Glutamatergic neuron (in vitro differentiated cells): ENCODE results near the gene NAV2. TPM values are rescaled to one million over a fixed set of nuclear protein-coding genes. Genes with fewer than 3 reads are reported as not detected.

Experiments used
- DNase-seq: peaks from one replicate; pipeline ENCODE4 v3.0.0; 2022
- H3K27ac Mint-ChIP-seq: one replicate; pipeline ENCODE4 v1.8.0; 2020; ENCODE audit warnings: mild to moderate bottlenecking, mixed read lengths, inconsistent platforms; ENCODE audit not compliant: unreplicated experiment
- H3K27me3 Mint-ChIP-seq: one replicate; pipeline ENCODE4 v1.8.0; 2020; ENCODE audit warnings: mild to moderate bottlenecking, moderate library complexity, mixed read lengths, inconsistent platforms; ENCODE audit not compliant: unreplicated experiment
- H3K36me3 Mint-ChIP-seq: one replicate; pipeline ENCODE4 v1.8.0; 2020; ENCODE audit warnings: mild to moderate bottlenecking, mixed read lengths, inconsistent platforms; ENCODE audit not compliant: unreplicated experiment
- H3K4me1 Mint-ChIP-seq: one replicate; pipeline ENCODE4 v1.8.0; 2020; ENCODE audit warnings: mild to moderate bottlenecking, low read depth, mixed read lengths, inconsistent platforms; ENCODE audit not compliant: unreplicated experiment
- H3K4me3 Mint-ChIP-seq: one replicate; pipeline ENCODE4 v1.8.0; 2020; ENCODE audit warnings: mild to moderate bottlenecking, mixed read lengths, inconsistent platforms; ENCODE audit not compliant: unreplicated experiment
- H3K9me3 Mint-ChIP-seq: one replicate; pipeline ENCODE4 v1.8.0; 2020; ENCODE audit warnings: mild to moderate bottlenecking, moderate library complexity, mixed read lengths, inconsistent platforms; ENCODE audit not compliant: unreplicated experiment
- total RNA-seq: library from RNA; stranded (reverse); fragmentation: NEBNext Ultra II Directional; extraction: Animal tissue kit (Norgen Biotek cat#: 25700); gene quantifications from one replicate; pipeline ENCODE4 v1.2.1, GENCODE V29; 2021; ENCODE audit not compliant: unreplicated experiment
- TF ChIP-seq, protein P1 (sequence below): fragments of 200-600 bp; sonication (generic); IDR thresholded peaks from one replicate; pipeline ENCODE4 v1.5.0; 2021; ENCODE audit not compliant: partially characterized antibody, unreplicated experiment

The NAV2 gene
- total RNA-seq, 1 donor from 2014 or later: 117 TPM

DNA sequence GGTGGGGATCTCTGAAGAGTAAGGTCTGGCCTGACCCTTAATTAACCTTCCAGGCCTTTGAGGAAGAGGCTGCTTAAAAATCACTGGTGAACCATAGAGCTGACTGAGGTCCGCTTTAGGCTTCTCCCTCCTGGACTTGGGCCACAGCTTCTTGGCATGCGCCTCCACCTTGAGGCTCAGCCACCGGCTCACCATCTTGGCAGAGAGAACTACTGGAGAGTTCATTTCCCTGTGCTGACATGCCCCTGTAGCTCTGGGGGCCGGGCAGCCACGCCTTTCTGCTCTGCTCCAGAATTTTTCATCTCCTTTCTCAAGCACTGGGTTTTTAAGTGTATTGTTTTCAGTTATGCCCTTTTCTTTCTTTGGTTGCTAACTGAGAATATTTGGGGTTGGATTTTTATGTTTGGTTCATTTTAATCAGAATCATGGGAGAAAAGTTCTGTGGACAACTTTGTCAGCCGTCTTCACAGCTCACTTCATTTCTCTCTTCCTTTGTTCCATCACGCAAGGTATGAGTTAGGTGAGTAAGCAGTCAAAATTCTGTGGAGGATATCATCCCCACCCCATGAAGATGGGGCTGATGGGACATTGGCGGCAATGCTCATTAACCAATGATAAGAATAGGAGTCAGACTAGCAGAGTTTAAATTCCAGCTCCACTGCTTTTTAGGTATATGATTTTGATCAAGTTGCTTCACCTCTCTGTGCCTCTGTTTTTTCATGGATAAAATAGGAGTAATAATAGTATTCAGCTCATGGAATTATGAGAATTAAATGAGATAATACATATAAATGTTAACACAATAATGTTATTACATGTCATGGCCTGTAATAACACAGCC, 343.7 kb downstream of the NAV2 start:
- TF ChIP-seq, protein P1, sequence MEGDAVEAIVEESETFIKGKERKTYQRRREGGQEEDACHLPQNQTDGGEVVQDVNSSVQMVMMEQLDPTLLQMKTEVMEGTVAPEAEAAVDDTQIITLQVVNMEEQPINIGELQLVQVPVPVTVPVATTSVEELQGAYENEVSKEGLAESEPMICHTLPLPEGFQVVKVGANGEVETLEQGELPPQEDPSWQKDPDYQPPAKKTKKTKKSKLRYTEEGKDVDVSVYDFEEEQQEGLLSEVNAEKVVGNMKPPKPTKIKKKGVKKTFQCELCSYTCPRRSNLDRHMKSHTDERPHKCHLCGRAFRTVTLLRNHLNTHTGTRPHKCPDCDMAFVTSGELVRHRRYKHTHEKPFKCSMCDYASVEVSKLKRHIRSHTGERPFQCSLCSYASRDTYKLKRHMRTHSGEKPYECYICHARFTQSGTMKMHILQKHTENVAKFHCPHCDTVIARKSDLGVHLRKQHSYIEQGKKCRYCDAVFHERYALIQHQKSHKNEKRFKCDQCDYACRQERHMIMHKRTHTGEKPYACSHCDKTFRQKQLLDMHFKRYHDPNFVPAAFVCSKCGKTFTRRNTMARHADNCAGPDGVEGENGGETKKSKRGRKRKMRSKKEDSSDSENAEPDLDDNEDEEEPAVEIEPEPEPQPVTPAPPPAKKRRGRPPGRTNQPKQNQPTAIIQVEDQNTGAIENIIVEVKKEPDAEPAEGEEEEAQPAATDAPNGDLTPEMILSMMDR: no peak
- Mint-ChIP-seq H3K36me3 (no peaks in the 10 kb centered on the region), H3K4me3 (no peak overlapping the region), H3K9me3 (peaks cover 7% of the 10 kb centered on the region), H3K27me3 (peaks cover 6% of the 10 kb centered on the region), H3K4me1 (peaks cover 10% of the 10 kb centered on the region), H3K27ac (no peak overlapping the region)
- no peak for DNase-seq

DNA sequence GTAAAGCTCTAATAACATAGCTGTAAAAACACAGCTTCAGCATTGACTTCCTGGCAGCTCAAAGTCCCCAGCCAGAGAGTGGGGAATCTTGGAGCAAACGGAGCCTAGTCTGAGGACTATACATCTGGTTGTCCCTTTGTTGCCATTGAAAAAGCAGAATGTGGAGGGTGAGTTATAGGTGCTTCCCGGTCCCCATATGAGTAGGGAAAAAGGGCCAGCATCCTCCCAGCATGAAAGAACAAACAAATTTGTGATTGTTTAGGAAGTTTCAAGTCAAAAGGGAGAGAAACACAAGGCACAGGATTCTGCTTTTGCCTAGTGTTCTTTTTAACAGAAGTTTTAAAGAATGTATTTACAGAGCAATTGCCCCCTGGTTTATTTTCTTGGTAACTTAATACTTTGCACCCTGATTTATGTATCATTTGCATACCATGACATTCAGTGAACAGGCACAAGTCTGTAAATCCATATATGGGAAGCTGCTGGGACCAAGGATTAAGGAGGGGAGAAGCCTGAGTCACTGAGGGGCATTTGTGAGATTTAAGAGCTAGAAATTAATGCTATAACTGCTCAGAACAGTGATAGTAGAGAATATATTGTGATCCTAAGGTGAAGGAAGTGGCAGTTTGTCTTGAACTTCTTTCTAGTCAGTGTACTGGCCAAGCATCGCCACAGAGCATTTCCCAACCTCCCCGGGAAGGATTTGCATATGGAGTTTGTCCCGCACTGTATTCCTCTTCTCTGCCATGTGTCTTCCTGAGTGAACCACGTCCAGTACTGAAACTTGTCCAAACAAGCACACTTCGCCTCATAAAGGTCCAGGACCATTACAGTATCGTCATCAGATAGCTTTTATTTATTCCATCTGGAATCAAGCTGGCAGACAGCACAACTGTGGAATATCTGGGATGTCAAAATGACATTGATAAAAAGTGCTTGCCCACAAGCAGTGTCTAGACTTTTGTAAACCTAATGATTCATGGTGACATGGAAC, 344.6 kb downstream of the NAV2 start:
- no peak overlapping the region for H3K4me3 Mint-ChIP-seq
- H3K36me3 Mint-ChIP-seq: no peaks in the 10 kb centered on the region
- peaks cover 6% of the 10 kb centered on the region for H3K27me3 Mint-ChIP-seq
- TF ChIP-seq, protein P1: no peak
- no peak for DNase-seq
- H3K4me1 Mint-ChIP-seq: peaks cover 10% of the 10 kb centered on the region
- peaks cover 7% of the 10 kb centered on the region for H3K9me3 Mint-ChIP-seq
- no peak overlapping the region for H3K27ac Mint-ChIP-seq

DNA sequence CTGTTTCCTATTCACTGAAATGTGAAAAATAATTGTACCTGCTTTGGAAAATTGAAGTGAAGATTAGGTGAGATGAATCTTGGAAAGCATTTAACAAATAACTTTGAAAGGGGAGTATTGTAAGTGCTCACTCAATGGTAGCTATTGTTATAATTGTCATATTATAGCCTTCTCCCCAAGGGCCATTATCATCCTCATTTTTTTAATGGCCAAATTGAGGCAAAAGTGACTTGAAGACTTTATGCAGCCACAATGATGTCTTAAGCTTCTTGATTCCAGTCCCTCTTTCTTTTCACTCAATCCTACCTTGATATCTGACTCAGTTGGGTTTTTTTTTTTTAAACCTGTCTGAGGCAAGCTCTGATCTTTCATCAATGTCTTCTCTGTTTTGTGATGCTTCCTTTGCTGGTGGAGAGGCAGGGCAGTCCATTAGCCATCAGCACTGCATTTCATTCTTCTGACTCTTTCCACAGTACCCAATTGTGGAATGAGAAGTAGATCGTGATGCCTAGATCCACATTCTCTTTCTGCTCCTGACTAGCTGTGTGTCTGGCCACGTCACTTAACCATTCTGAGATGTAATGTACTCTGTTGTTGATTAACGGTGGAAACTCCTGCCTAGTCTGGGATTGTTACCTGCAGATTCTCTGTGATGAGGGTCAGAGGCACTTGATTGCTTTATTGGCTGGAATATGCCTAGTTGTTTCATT, 346.3 kb downstream of the NAV2 start:
- H3K9me3 Mint-ChIP-seq: peaks cover 6% of the 10 kb centered on the region
- H3K36me3 Mint-ChIP-seq: no peaks in the 10 kb centered on the region
- H3K4me1 Mint-ChIP-seq: peaks cover 10% of the 10 kb centered on the region
- no peak overlapping the region for H3K4me3 Mint-ChIP-seq
- peak overlapping the region; percentile 9 for H3K27ac Mint-ChIP-seq
- TF ChIP-seq, protein P1: no peak
- peaks cover 6% of the 10 kb centered on the region for H3K27me3 Mint-ChIP-seq
- DNase-seq: no peak

DNA sequence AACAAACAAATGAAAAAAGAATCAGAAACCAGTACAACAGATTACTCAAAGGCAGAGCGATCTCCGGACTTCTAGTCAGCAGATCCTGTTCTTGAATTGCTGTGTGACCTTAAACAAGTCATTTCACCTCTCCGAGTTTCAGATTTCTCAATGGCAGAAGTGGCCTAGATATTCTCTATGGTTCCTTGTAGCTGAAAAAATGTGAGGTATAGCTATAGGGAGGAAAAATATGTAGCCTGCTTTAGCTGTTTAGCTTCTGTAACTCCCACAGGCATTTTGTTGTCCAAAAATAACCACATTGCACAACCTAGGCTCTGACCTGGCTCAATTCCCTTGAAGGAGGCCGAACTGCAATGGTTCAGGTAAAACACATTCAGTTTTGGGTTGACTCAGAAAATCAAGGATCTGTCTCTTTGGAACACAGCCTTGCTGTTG, 347.0 kb downstream of the NAV2 start:
- Mint-ChIP-seq H3K9me3 (peaks cover 6% of the 10 kb centered on the region), H3K36me3 (no peaks in the 10 kb centered on the region), H3K4me3 (no peak overlapping the region), H3K4me1 (peaks cover 10% of the 10 kb centered on the region), H3K27me3 (peaks cover 6% of the 10 kb centered on the region), H3K27ac (no peak overlapping the region)
- TF ChIP-seq, protein P1: no peak
- no peak for DNase-seq
